Measurements from ENCODE around the gene PTGIS.

- no peak for TF ChIP-seq CTCF (optimal IDR thresholded peaks at IDR 0.05 in 1 of 3, IDR thresholded peaks at IDR 0.05 in 1 of 3, conservative IDR thresholded peaks at IDR 0.05 in 1 of 3; ENCODE audit: extremely low read depth in 1 of 3, insufficient read depth in 2 of 3, low read length in 3 of 3)
- TF ChIP-seq EZH2 (IDR thresholded peaks at IDR 0.05; ENCODE audit: low read length): no peak
Observed at GRCh38 chr20:49561806-49562205, 6.1 kb downstream of the PTGIS start.

Data from keratinocyte (primary cell).